NB4 (cell line): ENCODE results near the gene RNU6-1.

ENCODE experiments used
- POLR2A ChIP-seq: IDR thresholded peaks from 2 replicates; pipeline ENCODE4 v1.6.1; 2011; ENCODE audit warnings: mild to moderate bottlenecking; ENCODE audit not compliant: insufficient read length; ENCODE audit errors: extremely low read depth
- TF ChIP-seq, protein P1 (sequence below): IDR thresholded peaks from one replicate; pipeline ENCODE4 v1.5.1; 2012; ENCODE audit warnings: low read depth, low read length
- TF ChIP-seq, protein P2 (sequence below): IDR thresholded peaks from 2 replicates; pipeline ENCODE4 v1.6.1; 2011; ENCODE audit warnings: low read depth, low read length

DNA sequence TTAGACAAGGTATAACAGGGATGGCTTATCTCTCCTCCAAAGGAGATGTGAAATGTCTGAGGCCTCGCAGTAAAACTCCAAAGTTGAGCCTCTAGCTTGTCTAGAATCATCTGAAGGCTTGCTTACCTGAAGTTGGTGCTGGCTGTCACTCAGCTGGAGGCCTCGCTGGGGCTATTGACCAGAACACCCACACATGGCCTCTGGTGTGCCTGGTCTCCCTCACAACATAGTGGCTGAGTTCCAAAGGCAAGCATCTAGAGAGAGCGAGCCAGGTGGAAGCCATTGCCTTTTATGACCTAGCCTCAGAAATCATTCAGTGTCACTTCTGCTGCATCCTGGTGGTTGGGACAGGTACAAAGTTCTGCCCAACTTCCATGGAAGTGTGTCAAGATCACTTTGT is 17.4 kb upstream of the RNU6-1 start:
- TF ChIP-seq, protein P1, sequence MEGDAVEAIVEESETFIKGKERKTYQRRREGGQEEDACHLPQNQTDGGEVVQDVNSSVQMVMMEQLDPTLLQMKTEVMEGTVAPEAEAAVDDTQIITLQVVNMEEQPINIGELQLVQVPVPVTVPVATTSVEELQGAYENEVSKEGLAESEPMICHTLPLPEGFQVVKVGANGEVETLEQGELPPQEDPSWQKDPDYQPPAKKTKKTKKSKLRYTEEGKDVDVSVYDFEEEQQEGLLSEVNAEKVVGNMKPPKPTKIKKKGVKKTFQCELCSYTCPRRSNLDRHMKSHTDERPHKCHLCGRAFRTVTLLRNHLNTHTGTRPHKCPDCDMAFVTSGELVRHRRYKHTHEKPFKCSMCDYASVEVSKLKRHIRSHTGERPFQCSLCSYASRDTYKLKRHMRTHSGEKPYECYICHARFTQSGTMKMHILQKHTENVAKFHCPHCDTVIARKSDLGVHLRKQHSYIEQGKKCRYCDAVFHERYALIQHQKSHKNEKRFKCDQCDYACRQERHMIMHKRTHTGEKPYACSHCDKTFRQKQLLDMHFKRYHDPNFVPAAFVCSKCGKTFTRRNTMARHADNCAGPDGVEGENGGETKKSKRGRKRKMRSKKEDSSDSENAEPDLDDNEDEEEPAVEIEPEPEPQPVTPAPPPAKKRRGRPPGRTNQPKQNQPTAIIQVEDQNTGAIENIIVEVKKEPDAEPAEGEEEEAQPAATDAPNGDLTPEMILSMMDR = no peak
- TF ChIP-seq, protein P2, sequence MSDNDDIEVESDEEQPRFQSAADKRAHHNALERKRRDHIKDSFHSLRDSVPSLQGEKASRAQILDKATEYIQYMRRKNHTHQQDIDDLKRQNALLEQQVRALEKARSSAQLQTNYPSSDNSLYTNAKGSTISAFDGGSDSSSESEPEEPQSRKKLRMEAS = no peak
- TF ChIP-seq POLR2A = no peak
